HepG2 (cell line): ENCODE measurements around the gene COL5A2. TPM values are rescaled to one million over a fixed set of nuclear protein-coding genes. Genes with fewer than 3 reads are reported as not detected.

Experiments
- ATAC-seq: fragments of 200-7000 bp; cut with Tn5 transposase; 3 replicates; pipeline ENCODE4 v1.9.1; 2020; ENCODE audit warnings: mild to moderate bottlenecking, moderate library complexity
- BruUV-seq: library from RNA; stranded (reverse); fragments of 400-500 nt; replicated peaks from 2 replicates; lab custom pipeline; 2021; lab: Mats Ljungman, UMichigan
- CTCF ChIA-PET: fragments of 300-600 bp; formaldehyde crosslinking; extraction: SDS; loops from one replicate; lab custom pipeline; 2021; ENCODE audit warnings: low total read pairs, inconsistent platforms, low intra/inter-chr PET ratio; lab: Yijun Ruan, JAX
- POLR2A ChIA-PET: fragments of 350-600 bp; sonication (Branson Sonifier 250); formaldehyde crosslinking; loops from one replicate; lab custom pipeline; 2020; ENCODE audit warnings: antibody characterized with exemption, inconsistent platforms; lab: Yijun Ruan, JAX
- DNase-seq: peaks from one replicate; pipeline ENCODE4 v3.0.0-alpha.2; 2015; ENCODE audit warnings: low spot score
- FAIRE-seq: peaks from 3 replicates; lab custom pipeline; 2011; peaks lifted over from hg19 to GRCh38; lab: Jason Lieb, UNC
- H2AFZ ChIP-seq: one replicate; pipeline ENCODE4 v1.6.1; 2011; ENCODE audit warnings: low read length, inconsistent platforms
- H3K27ac ChIP-seq: fragments of 300-600 bp; 3 replicates; pipeline ENCODE4 v1.8.0; 2011; ENCODE audit warnings: mixed run types, mild to moderate bottlenecking, mixed read lengths, low read length, inconsistent platforms; ENCODE audit not compliant: insufficient read depth; ENCODE audit errors: extremely low read length
- H3K27me3 ChIP-seq, 2 experiments: fragments of 200-600 bp in 1 of 2; 2 replicates in 1 of 2; 3 replicates in 1 of 2; pipeline versions ENCODE4 v1.6.0 to v1.8.0; 2011; ENCODE audit warnings: low read length in 2 of 2, mild to moderate bottlenecking in 2 of 2, moderate library complexity in 2 of 2, inconsistent platforms in 1 of 2; ENCODE audit not compliant: insufficient read depth in 2 of 2, control insufficient read depth in 1 of 2
- H3K36me3 ChIP-seq, 2 experiments: fragments of 200-600 bp in 1 of 2; replicated peaks in 1 of 2; 2 replicates in 1 of 2; 3 replicates in 1 of 2; pipeline versions ENCODE4 v1.5.1 to v1.8.0; 2011; ENCODE audit warnings: low read length in 2 of 2, inconsistent platforms in 1 of 2; ENCODE audit not compliant: insufficient read depth in 2 of 2, control insufficient read depth in 1 of 2
- H3K4me1 ChIP-seq: 2 replicates; pipeline ENCODE4 v1.5.1; 2012; ENCODE audit warnings: low read length, inconsistent platforms; ENCODE audit not compliant: insufficient read depth
- H3K4me2 ChIP-seq: 2 replicates; pipeline ENCODE4 v1.6.0; 2011; ENCODE audit warnings: low read depth, low read length, inconsistent platforms
- H3K4me3 ChIP-seq, 3 experiments: fragments of 200-600 bp in 1 of 3; sonication (generic), shearing (Covaris generic) in 1 of 3; replicated peaks in 1 of 3; 2 replicates each; pipeline ENCODE4 v1.5.1; 2011 to 2016; ENCODE audit warnings: low read length in 3 of 3, inconsistent platforms in 2 of 3, low read depth in 2 of 3, mild to moderate bottlenecking in 2 of 3, control low read depth in 1 of 3, mixed read lengths in 1 of 3; ENCODE audit not compliant: insufficient read depth in 1 of 3
- H3K79me2 ChIP-seq: one replicate; pipeline ENCODE4 v1.6.1; 2011; ENCODE audit warnings: low read length, inconsistent platforms; ENCODE audit not compliant: insufficient read depth
- H3K9ac ChIP-seq: 2 replicates; pipeline ENCODE4 v1.6.0; 2011; ENCODE audit warnings: mild to moderate bottlenecking, low read depth, low read length, inconsistent platforms; ENCODE audit not compliant: insufficient read depth
- H3K9me3 ChIP-seq: 2 replicates; pipeline ENCODE4 v1.5.1; 2012; ENCODE audit warnings: mild to moderate bottlenecking, low read length
- H4K20me1 ChIP-seq: 2 replicates; pipeline ENCODE4 v1.6.0; 2011; ENCODE audit warnings: inconsistent platforms, mild to moderate bottlenecking, low read length, moderate library complexity; ENCODE audit not compliant: insufficient read depth
- GATAD2A ChIP-seq: IDR thresholded peaks from 2 replicates; pipeline ENCODE4 v1.6.1; 2016
- HMG20B ChIP-seq: conservative IDR thresholded peaks from 2 replicates; pipeline ENCODE4 v1.6.1; 2016; ENCODE audit warnings: missing genetic modification reagents, missing compliant biosample characterization
- MED1 ChIP-seq: sonication (generic); formaldehyde crosslinking; IDR thresholded peaks from 2 replicates; pipeline ENCODE4 v1.4.0; 2020; ENCODE audit warnings: missing genetic modification reagents
- NFKBIZ ChIP-seq: IDR thresholded peaks from 2 replicates; pipeline ENCODE4 v1.6.1; 2018; ENCODE audit warnings: missing genetic modification reagents, missing compliant biosample characterization
- SMAD9 ChIP-seq: sonication (generic); formaldehyde crosslinking; IDR thresholded peaks from 2 replicates; pipeline ENCODE4 v1.5.1; 2020; ENCODE audit warnings: mild to moderate bottlenecking, missing genetic modification reagents
- SNRNP70 ChIP-seq: fragments of 200-400 bp; formaldehyde crosslinking; IDR thresholded peaks from 2 replicates; pipeline ENCODE4 v1.6.1; 2017; ENCODE audit warnings: mild to moderate bottlenecking, low read depth, low read length, moderate library complexity
- TERF1 ChIP-seq: sonication (generic); formaldehyde crosslinking; IDR thresholded peaks from 2 replicates; pipeline ENCODE4 v1.8.0; 2022; ENCODE audit warnings: mild to moderate bottlenecking, missing genetic modification reagents, moderate library complexity
- ZNF264 ChIP-seq: sonication (generic); formaldehyde crosslinking; IDR thresholded peaks from 2 replicates; pipeline ENCODE4 v1.4.0; 2020; ENCODE audit warnings: missing genetic modification reagents
- ZNF713 ChIP-seq: sonication (generic); formaldehyde crosslinking; IDR thresholded peaks from 2 replicates; pipeline ENCODE4 v1.4.0; 2020; ENCODE audit warnings: mild to moderate bottlenecking, missing genetic modification reagents
- ZSCAN12 ChIP-seq: sonication (generic); formaldehyde crosslinking; IDR thresholded peaks from 2 replicates; pipeline ENCODE4 v1.9.0; 2021; ENCODE audit warnings: mild to moderate bottlenecking, missing genetic modification reagents
- in situ Hi-C: cut with HindIII; loops from 2 replicates; pipeline ENCODE4 v1.10.0; 2017; ENCODE audit warnings: low pct_unique_long_range_greater_than_20kb; ENCODE audit not compliant: extremely low pct_ligation_motif_present
- intact Hi-C: fragments of 100-400 bp; cut with micrococcal nuclease; formaldehyde crosslinking; loops from one replicate; pipeline ENCODE4 v1.10.0; 2022; ENCODE audit not compliant: unreplicated experiment
- polyA plus RNA-seq, 8 experiments: library from polyadenylated mRNA; depleted of rRNA in 3 of 8; stranded (reverse) in 7 of 8; unstranded in 1 of 8; fragments of >200 nt; fragmentation: Illumina TruSeq in 4 of 8; extraction: Trizol in 4 of 8; gene quantifications; 2 replicates each; pipeline versions ENCODE4 v1.2.1 to v1.2.3, GENCODE V29; 2011 to 2016; ENCODE audit warnings: low read depth in 4 of 8, missing spikeins in 1 of 8, mixed read lengths in 1 of 8; ENCODE audit not compliant: insufficient read depth in 1 of 8
- total RNA-seq, 5 experiments: library from RNA; depleted of rRNA; stranded (reverse); fragments of >200 nt; fragmentation: Illumina TruSeq; extraction: Trizol; gene quantifications; 2 replicates each; pipeline ENCODE4 v1.2.3, GENCODE V29; 2016; ENCODE audit warnings: low read depth in 1 of 5
- TF ChIP-seq, protein P1 (sequence below): IDR thresholded peaks from 2 replicates; pipeline ENCODE4 v1.6.1; 2016; ENCODE audit warnings: missing biosample characterization, missing genetic modification reagents, low read depth
- TF ChIP-seq, protein P2 (sequence below): sonication (generic); formaldehyde crosslinking; IDR thresholded peaks from 2 replicates; pipeline ENCODE4 v1.8.0; 2022; ENCODE audit warnings: mild to moderate bottlenecking, missing genetic modification reagents
- TF ChIP-seq, protein P3 (sequence below): sonication (generic); formaldehyde crosslinking; IDR thresholded peaks from 2 replicates; pipeline ENCODE4 v1.5.0; 2020; ENCODE audit warnings: missing genetic modification reagents
- TF ChIP-seq, protein P4 (sequence below): sonication (generic); formaldehyde crosslinking; IDR thresholded peaks from 2 replicates; pipeline ENCODE4 v1.4.0; 2020; ENCODE audit warnings: missing genetic modification reagents
- TF ChIP-seq, protein P5 (sequence below): IDR thresholded peaks from 2 replicates; pipeline ENCODE4 v1.6.1; 2016; ENCODE audit warnings: low read depth

Gene COL5A2
- total and polyA plus RNA-seq, 2 of the 13 experiments (the other 11 are each of a cell fraction or from before 2014, with no cell fraction given): 0.83 to 1.5 TPM

- peaks cover 12% of the 10 kb centered on the region for H3K4me1 ChIP-seq
- POLR2A ChIA-PET: no interaction called here
- in situ Hi-C loops: no loop called here
- no TSS peak for BruUV-seq
- ATAC-seq: peak; percentile 95
- H3K4me3 ChIP-seq: no peak overlapping the region
- no peak overlapping the region for H3K4me2 ChIP-seq
- no peak overlapping the region for H3K9ac ChIP-seq
- H2AFZ ChIP-seq: no peak overlapping the region
- DNase-seq: peak; percentile 66
- no peaks in the 10 kb centered on the region for H4K20me1 ChIP-seq
- CTCF ChIA-PET: no interaction called here
- H3K27ac ChIP-seq: no peak overlapping the region
- H3K36me3 ChIP-seq: no peaks in the 10 kb centered on the region
- no peaks in the 10 kb centered on the region for H3K79me2 ChIP-seq
- intact Hi-C loops: no loop called here
- no peak for FAIRE-seq
- no peaks in the 10 kb centered on the region for H3K27me3 ChIP-seq
- H3K9me3 ChIP-seq: no peaks in the 10 kb centered on the region
- TF ChIP-seq, protein P1, sequence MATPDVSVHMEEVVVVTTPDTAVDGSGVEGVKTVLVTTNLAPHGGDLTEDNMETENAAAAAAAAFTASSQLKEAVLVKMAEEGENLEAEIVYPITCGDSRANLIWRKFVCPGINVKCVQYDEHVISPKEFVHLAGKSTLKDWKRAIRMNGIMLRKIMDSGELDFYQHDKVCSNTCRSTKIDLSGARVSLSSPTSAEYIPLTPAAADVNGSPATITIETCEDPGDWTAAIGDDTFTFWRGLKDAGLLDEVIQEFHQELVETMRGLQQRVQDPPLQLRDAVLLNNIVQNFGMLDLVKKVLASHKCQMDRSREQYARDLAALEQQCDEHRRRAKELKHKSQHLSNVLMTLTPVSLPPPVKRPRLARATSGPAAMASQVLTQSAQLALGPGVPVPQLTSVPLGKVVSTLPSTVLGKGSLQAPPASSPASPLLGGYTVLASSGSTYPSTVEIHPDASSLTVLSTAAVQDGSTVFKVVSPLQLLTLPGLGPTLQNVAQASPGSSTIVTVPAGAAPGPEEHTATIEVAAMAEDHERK (CRISPR knock-in tag): no peak
- no peak for TF ChIP-seq TERF1 (CRISPR knock-in tag)
- TF ChIP-seq SNRNP70: no peak
- TF ChIP-seq NFKBIZ (CRISPR knock-in tag): no peak
- TF ChIP-seq SMAD9: no peak
- TF ChIP-seq, protein P2, sequence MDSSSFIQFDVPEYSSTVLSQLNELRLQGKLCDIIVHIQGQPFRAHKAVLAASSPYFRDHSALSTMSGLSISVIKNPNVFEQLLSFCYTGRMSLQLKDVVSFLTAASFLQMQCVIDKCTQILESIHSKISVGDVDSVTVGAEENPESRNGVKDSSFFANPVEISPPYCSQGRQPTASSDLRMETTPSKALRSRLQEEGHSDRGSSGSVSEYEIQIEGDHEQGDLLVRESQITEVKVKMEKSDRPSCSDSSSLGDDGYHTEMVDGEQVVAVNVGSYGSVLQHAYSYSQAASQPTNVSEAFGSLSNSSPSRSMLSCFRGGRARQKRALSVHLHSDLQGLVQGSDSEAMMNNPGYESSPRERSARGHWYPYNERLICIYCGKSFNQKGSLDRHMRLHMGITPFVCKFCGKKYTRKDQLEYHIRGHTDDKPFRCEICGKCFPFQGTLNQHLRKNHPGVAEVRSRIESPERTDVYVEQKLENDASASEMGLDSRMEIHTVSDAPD (CRISPR knock-in tag): no peak
- TF ChIP-seq, protein P3, sequence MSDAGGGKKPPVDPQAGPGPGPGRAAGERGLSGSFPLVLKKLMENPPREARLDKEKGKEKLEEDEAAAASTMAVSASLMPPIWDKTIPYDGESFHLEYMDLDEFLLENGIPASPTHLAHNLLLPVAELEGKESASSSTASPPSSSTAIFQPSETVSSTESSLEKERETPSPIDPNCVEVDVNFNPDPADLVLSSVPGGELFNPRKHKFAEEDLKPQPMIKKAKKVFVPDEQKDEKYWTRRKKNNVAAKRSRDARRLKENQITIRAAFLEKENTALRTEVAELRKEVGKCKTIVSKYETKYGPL: no peak
- no peak for TF ChIP-seq ZNF264 (CRISPR knock-in tag)
- TF ChIP-seq MED1 (CRISPR knock-in tag): no peak
- TF ChIP-seq, protein P4, sequence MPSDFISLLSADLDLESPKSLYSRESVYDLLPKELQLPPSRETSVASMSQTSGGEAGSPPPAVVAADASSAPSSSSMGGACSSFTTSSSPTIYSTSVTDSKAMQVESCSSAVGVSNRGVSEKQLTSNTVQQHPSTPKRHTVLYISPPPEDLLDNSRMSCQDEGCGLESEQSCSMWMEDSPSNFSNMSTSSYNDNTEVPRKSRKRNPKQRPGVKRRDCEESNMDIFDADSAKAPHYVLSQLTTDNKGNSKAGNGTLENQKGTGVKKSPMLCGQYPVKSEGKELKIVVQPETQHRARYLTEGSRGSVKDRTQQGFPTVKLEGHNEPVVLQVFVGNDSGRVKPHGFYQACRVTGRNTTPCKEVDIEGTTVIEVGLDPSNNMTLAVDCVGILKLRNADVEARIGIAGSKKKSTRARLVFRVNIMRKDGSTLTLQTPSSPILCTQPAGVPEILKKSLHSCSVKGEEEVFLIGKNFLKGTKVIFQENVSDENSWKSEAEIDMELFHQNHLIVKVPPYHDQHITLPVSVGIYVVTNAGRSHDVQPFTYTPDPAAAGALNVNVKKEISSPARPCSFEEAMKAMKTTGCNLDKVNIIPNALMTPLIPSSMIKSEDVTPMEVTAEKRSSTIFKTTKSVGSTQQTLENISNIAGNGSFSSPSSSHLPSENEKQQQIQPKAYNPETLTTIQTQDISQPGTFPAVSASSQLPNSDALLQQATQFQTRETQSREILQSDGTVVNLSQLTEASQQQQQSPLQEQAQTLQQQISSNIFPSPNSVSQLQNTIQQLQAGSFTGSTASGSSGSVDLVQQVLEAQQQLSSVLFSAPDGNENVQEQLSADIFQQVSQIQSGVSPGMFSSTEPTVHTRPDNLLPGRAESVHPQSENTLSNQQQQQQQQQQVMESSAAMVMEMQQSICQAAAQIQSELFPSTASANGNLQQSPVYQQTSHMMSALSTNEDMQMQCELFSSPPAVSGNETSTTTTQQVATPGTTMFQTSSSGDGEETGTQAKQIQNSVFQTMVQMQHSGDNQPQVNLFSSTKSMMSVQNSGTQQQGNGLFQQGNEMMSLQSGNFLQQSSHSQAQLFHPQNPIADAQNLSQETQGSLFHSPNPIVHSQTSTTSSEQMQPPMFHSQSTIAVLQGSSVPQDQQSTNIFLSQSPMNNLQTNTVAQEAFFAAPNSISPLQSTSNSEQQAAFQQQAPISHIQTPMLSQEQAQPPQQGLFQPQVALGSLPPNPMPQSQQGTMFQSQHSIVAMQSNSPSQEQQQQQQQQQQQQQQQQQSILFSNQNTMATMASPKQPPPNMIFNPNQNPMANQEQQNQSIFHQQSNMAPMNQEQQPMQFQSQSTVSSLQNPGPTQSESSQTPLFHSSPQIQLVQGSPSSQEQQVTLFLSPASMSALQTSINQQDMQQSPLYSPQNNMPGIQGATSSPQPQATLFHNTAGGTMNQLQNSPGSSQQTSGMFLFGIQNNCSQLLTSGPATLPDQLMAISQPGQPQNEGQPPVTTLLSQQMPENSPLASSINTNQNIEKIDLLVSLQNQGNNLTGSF: no peak
- TF ChIP-seq, protein P5, sequence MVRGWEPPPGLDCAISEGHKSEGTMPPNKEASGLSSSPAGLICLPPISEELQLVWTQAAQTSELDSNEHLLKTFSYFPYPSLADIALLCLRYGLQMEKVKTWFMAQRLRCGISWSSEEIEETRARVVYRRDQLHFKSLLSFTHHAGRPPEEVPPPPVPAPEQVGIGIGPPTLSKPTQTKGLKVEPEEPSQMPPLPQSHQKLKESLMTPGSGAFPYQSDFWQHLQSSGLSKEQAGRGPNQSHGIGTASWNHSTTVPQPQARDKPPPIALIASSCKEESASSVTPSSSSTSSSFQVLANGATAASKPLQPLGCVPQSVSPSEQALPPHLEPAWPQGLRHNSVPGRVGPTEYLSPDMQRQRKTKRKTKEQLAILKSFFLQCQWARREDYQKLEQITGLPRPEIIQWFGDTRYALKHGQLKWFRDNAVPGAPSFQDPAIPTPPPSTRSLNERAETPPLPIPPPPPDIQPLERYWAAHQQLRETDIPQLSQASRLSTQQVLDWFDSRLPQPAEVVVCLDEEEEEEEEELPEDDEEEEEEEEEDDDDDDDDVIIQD (CRISPR knock-in tag): no peak
- 0 out of 2 replicates have a peak, but pooled peaks have one; percentile 18 for TF ChIP-seq GATAD2A (CRISPR knock-in tag)
- no peak for TF ChIP-seq ZSCAN12 (CRISPR knock-in tag)
- no peak for TF ChIP-seq ZNF713
- no peak for TF ChIP-seq HMG20B (CRISPR knock-in tag)
Measured at GRCh38 chr2:189181706-189182105, 2.1 kb upstream of the COL5A2 start.
